HFFc6 (cell line): ENCODE results near the gene SUPT4H1. TPM values are rescaled to one million over a fixed set of nuclear protein-coding genes. Genes with fewer than 3 reads are reported as not detected.

Source experiments
- DNase-seq: peaks from one replicate; pipeline ENCODE4 v3.0.0-alpha.2; 2018
- H3K27ac Mint-ChIP-seq: 2 replicates; pipeline ENCODE4 v1.8.0; 2020; ENCODE audit warnings: mild to moderate bottlenecking, mixed read lengths
- H3K27me3 Mint-ChIP-seq: 2 replicates; pipeline ENCODE4 v1.8.0; 2021; ENCODE audit warnings: mild to moderate bottlenecking, moderate library complexity, mixed read lengths; ENCODE audit not compliant: insufficient read depth
- H3K36me3 Mint-ChIP-seq: 2 replicates; pipeline ENCODE4 v1.8.0; 2021; ENCODE audit warnings: low read depth, mixed read lengths
- H3K4me1 Mint-ChIP-seq: 2 replicates; pipeline ENCODE4 v1.8.0; 2020; ENCODE audit warnings: low read depth, mixed read lengths
- H3K4me3 Mint-ChIP-seq: 2 replicates; pipeline ENCODE4 v1.8.0; 2020; ENCODE audit warnings: mild to moderate bottlenecking, moderate library complexity, mixed read lengths
- H3K9me3 Mint-ChIP-seq: 2 replicates; pipeline ENCODE4 v1.8.0; 2020; ENCODE audit warnings: mild to moderate bottlenecking, mixed read lengths
- CTCF ChIP-seq: fragments of 200-600 bp; sonication (generic); IDR thresholded peaks from 2 replicates; pipeline ENCODE4 v1.5.0; 2021; ENCODE audit warnings: antibody characterized with exemption, mild to moderate bottlenecking
- total RNA-seq, 6 experiments: library from RNA; stranded (reverse); fragmentation: NEBNext Ultra II Directional; extraction: Animal tissue kit (Norgen Biotek cat#: 25700); gene quantifications; 2 replicates in 1 of 6; 3 replicates in 5 of 6; pipeline ENCODE4 v1.2.3, GENCODE V29; 2021

SUPT4H1 gene
- total RNA-seq, 6 experiments from 2014 or later, result 95.6 to 110 (median 105) TPM

GRCh38 chr17:58396173-58396572 lies 44.2 kb upstream of the SUPT4H1 start:
- H3K9me3 Mint-ChIP-seq, result no peaks in the 10 kb centered on the region
- no peaks in the 10 kb centered on the region for H3K36me3 Mint-ChIP-seq
- H3K27me3 Mint-ChIP-seq, result peaks cover 39% of the 10 kb centered on the region
- H3K27ac Mint-ChIP-seq, result no peak overlapping the region
- no peak for TF ChIP-seq CTCF
- H3K4me3 Mint-ChIP-seq, result no peak overlapping the region
- DNase-seq, result no peak
- H3K4me1 Mint-ChIP-seq, result no peaks in the 10 kb centered on the region

GRCh38 chr17:58394534-58395223 lies 42.7 kb upstream of the SUPT4H1 start:
- H3K27ac Mint-ChIP-seq, result no peak overlapping the region
- peaks cover 47% of the 10 kb centered on the region for H3K27me3 Mint-ChIP-seq
- no peaks in the 10 kb centered on the region for H3K9me3 Mint-ChIP-seq
- no peaks in the 10 kb centered on the region for H3K36me3 Mint-ChIP-seq
- no peak overlapping the region for H3K4me3 Mint-ChIP-seq
- DNase-seq, result no peak
- no peak for TF ChIP-seq CTCF
- H3K4me1 Mint-ChIP-seq, result no peaks in the 10 kb centered on the region

GRCh38 chr17:58391302-58391984 lies 39.4 kb upstream of the SUPT4H1 start:
- no peak overlapping the region for H3K27ac Mint-ChIP-seq
- DNase-seq, result no peak
- peaks cover 39% of the 10 kb centered on the region for H3K27me3 Mint-ChIP-seq
- H3K4me3 Mint-ChIP-seq, result no peak overlapping the region
- no peaks in the 10 kb centered on the region for H3K36me3 Mint-ChIP-seq
- no peaks in the 10 kb centered on the region for H3K9me3 Mint-ChIP-seq
- H3K4me1 Mint-ChIP-seq, result no peaks in the 10 kb centered on the region
- no peak for TF ChIP-seq CTCF

GRCh38 chr17:58390884-58391283 lies 38.9 kb upstream of the SUPT4H1 start:
- DNase-seq, result no peak
- H3K36me3 Mint-ChIP-seq, result no peaks in the 10 kb centered on the region
- H3K4me3 Mint-ChIP-seq, result no peak overlapping the region
- H3K9me3 Mint-ChIP-seq, result no peaks in the 10 kb centered on the region
- TF ChIP-seq CTCF, result no peak
- no peak overlapping the region for H3K27ac Mint-ChIP-seq
- peaks cover 39% of the 10 kb centered on the region for H3K27me3 Mint-ChIP-seq
- H3K4me1 Mint-ChIP-seq, result no peaks in the 10 kb centered on the region

GRCh38 chr17:58388302-58389190 lies 36.5 kb upstream of the SUPT4H1 start:
- Mint-ChIP-seq H3K36me3 (no peaks in the 10 kb centered on the region), H3K9me3 (no peaks in the 10 kb centered on the region), H3K27ac (no peak overlapping the region), H3K4me3 (no peak overlapping the region), H3K4me1 (no peaks in the 10 kb centered on the region), H3K27me3 (peaks cover 35% of the 10 kb centered on the region)
- DNase-seq, result no peak
- no peak for TF ChIP-seq CTCF
